H1 (cell line): ENCODE data around the gene MSI2. TPM values are rescaled to one million over a fixed set of nuclear protein-coding genes. Genes with fewer than 3 reads are reported as not detected.

ENCODE experiments used
- CHD2 ChIP-seq: IDR thresholded peaks from 2 replicates; pipeline ENCODE4 v1.6.1; 2012; ENCODE audit warnings: low read length, improper control_type of control experiment
- SP1 ChIP-seq: IDR thresholded peaks from 2 replicates; pipeline ENCODE4 v1.6.1; 2011; ENCODE audit warnings: low read depth, low read length
- polyA plus RNA-seq, 7 experiments: library from polyadenylated mRNA; depleted of rRNA in 3 of 7; stranded (reverse) in 5 of 7; unstranded in 2 of 7; fragments of >200 nt in 5 of 7; fragments of 200-250 nt in 2 of 7; gene quantifications; 1 replicate in 5 of 7; 2 replicates in 1 of 7; 4 replicates in 1 of 7; pipeline versions ENCODE4 v1.2.1 to v1.2.3, GENCODE V29; 2011 to 2013; ENCODE audit warnings: missing spikeins in 2 of 7, mixed read lengths in 2 of 7
- total RNA-seq: library from RNA; stranded (reverse); fragmentation: NEBNext Ultra II Directional; extraction: Animal tissue kit (Norgen Biotek cat#: 25700); gene quantifications from 2 replicates; pipeline ENCODE4 v1.2.1, GENCODE V29; 2021
- TF ChIP-seq, protein P1 (sequence below): IDR thresholded peaks from 2 replicates; pipeline ENCODE4 v1.6.1; 2012; ENCODE audit warnings: inconsistent platforms

The MSI2 gene
- total and polyA plus RNA-seq, 2 of the 8 experiments (the other 6 are each of a cell fraction or from before 2014, with no cell fraction given), result 36.7 to 80.6 TPM

DNA sequence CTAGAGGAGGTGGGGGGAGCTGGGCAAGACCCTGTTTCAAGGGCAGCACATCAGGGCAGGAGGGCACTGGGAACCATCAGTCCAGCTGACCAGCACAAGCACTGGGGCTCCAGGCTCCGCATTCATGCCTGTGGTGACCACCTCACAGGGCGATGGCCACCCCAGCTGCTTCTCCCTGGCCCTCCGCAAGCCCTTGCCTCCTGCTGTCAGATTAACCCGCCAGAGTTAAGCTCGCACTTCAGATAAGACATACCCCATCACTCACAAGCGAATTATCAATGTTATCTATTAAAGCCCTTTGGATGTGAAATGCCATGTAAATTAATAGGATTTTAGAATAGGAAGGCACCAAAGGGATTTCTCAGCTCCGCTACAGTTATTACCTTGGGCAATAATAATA, 383.8 kb downstream of the MSI2 start (continued):
- TF ChIP-seq, protein P1, sequence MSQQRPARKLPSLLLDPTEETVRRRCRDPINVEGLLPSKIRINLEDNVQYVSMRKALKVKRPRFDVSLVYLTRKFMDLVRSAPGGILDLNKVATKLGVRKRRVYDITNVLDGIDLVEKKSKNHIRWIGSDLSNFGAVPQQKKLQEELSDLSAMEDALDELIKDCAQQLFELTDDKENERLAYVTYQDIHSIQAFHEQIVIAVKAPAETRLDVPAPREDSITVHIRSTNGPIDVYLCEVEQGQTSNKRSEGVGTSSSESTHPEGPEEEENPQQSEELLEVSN, result no peak
- TF ChIP-seq SP1, result no peak
- no peak for TF ChIP-seq CHD2
